Non-pigmented ciliary epithelial cell (primary cell): ENCODE data around the gene NXPH3.

ENCODE experiments used
- DNase-seq: peaks from one replicate; pipeline ENCODE4 v3.0.0-alpha.2; 2010; ENCODE audit warnings: low read depth

Gene NXPH3

DNA sequence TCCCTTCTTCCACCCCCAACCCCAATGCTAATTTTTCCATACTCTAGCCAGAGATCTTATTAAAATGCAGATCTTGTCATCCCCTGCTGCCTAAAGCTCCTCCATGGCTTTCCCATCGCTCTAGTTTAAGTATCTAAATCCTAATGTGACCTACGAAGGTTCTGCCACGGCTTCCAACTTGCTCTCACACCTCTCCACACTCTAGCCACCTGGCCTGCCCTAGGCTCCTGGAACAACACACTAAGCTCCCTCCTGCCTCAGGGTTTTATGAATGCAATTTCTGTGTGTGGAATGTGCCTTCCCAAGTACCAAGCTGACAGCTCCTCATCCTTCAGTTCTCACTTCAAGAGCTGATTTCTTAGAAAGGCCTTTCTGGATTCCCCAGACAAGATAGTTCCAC, 16.6 kb downstream of the NXPH3 start:
- DNase-seq: no peak

DNA sequence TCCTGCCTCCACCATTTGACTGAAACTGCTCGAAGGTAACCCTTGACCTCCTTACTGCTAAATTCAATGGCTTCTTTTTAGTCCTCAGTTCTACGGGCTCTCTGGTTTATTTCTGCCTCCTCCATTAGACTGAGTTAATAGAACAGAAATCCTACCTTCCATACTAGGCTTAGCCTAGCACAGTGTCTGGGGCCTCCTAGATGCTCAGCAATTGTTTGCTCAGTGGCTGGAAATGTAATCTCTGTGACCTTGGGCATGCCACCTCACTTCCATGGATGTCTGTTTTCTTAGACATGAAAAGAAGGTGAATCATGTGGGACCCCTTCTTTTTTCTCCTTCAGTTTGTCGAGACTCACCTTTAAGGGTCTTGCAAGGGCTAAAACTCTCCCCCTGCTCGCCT, 19.7 kb downstream of the NXPH3 start:
- DNase-seq: no peak

DNA sequence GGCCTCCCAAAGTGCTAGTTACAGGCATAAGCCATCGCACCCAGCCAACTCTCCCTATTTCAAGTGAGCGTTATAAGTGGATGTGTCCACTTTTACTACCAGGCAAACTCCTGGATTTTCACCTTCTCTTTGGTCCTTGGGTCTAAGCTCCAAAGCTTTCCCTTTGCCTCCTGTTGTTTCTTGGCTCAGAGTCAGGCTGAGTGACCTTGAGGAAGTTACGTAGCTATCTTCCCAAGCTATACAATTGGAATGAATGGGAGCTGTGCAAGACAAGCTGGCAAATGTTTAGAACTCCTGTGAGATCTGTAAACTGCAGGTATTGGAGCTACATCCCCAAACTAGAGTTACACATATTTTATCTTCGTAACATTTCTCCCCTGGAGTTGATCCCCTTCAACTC, 20.3 kb downstream of the NXPH3 start:
- no peak for DNase-seq

DNA sequence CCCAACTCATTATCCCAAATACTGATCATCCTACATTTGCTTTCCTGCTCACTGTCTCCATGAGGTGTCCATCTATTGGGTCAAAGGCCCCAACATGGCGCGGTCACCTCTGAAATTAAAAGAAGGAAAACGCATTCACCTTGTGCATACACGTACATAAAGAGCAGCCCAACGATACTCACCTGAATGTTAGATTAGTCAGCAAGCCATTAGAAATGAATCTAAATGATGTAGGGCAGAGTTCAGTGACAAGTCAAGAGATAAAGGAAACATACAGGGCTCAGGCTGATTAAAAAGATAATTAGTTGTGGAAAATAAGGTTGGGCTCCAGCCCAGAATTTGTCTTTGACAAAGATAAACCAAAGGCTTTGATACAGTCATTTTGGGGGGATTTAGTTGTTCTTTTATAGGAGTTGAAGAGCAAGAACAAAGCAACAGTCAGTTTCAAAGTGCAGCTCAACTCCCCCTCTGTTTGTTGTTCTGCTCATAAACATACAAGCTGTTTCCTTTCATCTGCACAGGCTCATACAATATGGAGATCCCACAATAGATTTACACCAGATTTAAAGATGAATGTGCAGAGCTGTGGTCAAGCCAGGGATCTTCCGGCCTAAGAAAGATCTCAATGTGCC, 21.1 kb downstream of the NXPH3 start:
- DNase-seq: no peak

DNA sequence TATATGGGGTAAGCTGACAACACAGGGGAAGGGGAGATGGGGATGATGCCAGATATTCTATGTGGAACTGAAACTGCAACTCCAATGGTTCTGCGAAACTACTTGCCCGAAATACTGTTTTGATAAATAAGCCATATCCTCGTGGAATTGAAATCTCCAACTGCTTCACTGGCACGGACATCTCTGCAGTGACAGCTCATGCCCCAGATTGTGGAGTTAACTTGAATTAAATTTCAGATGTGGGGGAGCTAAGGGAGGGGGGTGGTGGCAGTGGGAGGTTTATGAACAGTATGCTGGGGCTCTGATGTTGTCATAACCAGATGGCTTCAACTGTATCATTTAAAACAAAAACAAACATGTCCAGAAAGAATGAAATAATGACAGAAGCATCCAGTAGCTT, 21.8 kb downstream of the NXPH3 start:
- no peak for DNase-seq

DNA sequence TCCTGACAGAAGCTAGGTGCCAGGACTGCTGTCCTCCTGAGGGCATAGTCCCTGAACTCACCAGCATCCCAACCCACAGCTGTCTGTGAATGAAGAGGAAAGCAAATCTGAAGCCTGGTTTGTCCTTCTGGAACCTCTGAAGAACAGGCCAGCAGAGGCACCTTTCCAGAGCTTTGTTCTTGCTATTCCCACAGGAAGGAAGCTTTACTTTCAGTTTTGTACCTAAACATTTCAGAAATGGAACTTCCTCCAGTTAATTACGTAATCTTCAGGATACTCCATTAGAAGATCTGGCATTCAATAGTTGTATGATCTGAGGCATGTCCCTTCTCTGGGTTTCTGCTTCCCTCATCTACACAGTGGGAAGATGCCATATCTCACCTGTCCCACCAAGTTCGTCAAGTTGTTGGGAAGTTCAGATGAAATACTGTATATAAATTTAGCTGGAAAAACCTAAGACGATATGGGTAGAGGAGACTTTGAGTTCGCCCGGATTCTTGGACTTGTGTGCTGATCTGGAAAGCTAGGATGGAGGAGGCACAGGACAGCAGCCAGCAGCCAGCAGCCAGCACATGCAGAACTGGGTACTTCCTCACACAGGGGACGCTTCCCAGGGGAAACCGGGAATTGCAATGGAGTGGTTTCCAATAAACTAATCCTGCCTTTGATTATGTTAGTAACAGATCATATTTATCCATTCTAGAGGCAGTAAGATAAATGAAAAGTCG, 22.4 kb downstream of the NXPH3 start:
- DNase-seq: no peak

DNA sequence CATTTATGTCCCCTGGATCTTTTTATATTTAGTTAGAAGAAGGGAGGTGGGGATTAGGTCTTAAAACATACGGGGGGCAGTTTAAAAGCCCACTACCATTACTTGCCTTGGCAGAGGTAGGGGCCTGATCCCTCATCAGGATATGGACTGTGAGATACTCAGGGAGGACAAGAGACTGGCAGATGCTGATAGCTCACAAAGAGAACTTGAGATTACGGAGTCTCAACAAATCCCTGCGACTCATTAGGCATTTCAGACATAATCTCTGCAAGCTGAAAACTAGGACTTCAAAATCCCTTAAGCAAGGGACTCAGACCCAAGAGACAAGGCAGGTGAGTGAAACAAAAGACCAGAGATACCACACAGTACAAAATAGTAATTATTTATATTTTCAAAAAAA, 23.2 kb downstream of the NXPH3 start:
- no peak for DNase-seq

DNA sequence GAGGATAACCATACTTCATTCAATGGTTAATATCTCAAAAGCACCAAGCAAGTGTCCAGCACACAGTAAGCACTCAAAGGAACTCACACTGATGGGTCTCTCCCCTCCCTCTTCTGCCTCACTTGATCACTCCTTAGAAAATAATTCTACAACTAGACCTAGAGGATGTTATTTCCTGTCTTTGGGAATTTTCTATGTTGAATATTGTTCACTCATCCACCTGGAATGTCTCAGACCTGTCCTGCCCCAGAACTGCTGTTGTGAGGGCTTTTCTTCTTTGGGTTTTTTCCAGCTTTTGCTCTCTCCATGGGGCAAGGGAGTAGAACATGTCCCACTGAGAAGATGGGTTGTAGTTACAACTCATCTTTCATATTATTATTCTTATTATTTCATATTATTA, 25.3 kb downstream of the NXPH3 start:
- DNase-seq: no peak

DNA sequence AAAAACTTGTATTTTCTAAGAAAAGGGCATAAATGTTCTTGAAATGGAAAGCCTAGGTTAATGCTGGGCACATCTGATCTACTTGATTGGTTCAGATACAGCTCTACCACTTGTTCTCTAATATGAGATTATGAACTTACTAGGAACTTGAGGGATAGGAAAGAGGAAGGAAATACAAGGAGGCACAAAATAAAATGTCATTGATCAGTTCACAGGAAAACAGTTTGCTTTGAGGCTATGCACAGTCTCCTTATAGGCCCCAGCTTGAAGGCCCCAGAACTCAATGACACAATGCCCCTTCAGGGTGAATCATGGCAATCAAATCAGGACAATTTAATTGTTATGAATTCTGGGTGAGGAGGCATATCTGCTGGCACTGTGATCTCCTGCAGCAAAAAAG, 27.1 kb downstream of the NXPH3 start:
- DNase-seq: no peak

DNA sequence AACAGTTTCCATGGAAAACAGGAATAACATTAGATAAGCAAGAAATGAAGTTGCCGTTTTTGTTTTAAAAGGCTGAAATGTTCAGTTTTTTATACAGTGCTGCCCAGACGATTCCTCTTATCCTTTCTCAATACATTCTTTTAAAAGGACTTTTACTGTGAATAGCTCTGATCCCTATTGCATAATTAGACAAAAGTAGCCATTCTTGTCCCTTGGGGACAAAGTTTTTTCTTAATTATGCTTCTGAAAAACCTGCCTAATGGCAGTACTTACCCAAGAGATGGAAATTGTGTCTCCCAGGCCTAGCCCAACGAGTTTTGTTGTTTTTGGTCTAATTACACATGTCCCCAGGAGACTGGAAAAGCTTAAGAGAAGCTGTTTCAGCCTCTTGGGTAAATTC, 27.6 kb downstream of the NXPH3 start:
- no peak for DNase-seq

DNA sequence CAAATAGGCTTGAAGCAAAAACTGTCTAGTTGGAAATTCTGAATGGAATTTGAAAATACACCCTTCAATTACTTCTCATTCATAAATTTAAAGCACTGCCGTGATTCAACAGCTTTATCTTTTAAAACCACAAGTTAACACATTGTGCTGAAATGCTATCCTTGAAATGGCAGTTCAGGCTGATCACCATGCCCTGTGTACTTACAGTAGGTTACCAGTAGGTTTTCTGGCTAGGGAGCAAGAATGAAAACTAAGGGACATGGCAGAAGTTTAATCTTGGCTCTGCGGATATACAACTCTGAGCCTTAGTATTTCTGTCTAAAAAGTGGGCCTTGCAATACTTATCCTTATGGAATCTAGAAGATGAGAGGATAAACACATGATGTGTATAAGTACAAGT, 28.0 kb downstream of the NXPH3 start:
- DNase-seq: no peak

DNA sequence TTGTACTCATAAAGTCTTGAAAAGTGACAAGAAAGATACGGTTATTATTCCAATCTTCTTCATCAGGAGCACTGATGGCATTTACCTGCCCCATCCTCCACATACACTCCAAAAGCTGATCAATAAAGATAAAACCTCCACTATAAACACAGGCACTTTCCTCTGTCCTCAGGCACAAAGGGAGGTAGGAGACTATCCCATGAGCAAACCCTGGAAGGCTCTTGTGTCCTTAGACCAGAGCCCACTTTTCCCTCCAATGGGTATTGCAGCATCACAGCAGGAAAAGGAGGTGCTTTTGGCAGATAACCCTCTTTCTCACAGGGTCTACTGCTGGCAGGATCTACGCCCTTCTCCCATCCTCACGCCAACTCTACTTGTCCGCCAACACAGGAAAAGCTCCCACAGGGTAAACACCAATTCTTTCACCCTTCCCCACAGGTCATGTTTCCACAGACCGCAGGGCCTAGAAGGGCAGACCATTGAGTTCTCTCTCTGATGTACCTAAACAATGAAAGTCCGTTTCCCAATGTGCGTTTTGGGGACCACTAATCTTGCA, 28.7 kb downstream of the NXPH3 start:
- DNase-seq: no peak

DNA sequence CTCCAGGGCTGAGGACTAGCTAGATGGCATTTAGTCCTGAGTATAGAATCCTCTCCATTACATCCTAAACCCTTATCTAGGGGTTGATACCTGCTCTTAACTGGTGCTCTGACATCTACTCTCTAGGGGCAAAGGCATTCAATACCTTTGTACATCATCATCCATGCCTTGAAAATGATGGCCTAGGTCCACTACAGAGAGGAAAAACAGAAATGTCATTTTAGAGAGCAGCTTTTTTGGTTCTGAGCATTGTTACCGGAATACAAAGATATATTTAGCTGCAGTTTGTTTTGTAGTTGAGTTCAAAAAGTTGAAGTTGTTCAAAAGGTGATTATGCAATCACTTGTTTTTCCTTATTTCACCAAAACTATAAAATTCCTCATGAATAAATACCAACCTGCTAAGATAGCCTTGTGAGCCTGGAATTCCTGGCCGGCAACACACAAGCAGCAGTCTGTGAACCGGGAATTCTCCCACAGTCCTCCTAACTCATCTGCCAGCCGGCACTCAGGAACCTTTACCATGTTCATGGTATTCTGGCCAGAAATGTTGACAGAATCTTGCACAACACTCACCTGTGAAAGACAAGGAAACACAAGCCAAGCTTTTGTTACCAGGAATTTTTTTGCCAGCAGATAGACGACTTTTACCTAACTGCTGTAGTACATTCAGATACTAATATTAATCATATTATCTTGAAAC, 35.4 kb downstream of the NXPH3 start:
- DNase-seq: no peak

DNA sequence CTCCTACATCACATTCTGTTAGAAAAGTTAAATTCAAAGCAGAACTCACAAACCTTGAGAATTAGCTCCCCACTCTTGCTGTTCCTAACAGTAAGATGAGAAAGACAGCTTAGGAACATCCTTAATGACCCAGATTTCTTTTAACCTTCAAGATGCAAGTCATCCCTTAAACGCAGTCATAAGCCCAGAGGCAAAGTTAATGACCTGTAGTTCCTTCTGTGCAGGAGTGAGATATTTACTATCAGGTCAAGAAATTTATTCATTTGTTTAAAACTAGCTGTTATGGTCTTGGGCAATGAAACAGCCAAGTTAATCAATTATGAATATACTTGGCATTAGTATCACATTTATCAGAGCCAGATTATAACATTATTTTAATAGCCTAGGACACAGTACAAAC, 37.1 kb downstream of the NXPH3 start:
- no peak for DNase-seq

DNA sequence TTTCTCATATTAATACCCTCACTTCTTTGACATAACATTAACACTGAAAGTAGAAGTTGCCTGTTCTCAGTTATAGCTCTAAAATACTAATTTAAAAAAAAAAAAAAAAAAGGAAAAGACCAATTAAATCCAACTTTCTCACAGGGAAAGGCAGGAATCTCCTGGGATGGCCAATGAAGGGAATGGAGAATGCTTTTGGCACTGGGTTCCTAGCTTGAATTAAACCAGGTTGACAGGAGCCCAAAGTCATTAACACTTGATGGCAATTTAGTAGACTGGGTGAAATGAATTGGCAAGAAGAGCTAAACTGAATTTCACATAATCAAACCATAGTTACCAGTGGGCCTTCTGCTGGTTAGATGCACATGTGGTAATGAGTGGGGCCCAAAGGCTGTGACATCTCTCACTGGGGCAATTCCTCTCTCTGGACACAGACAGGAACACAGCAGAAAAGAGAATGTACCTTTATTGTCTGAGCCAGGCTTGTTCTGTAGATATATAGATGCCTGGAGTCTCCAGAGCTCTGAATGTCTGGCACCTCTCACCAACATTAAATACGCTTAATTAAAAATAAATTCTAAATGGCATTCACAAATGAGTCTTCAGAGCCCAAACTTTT, 37.6 kb downstream of the NXPH3 start:
- DNase-seq: no peak

DNA sequence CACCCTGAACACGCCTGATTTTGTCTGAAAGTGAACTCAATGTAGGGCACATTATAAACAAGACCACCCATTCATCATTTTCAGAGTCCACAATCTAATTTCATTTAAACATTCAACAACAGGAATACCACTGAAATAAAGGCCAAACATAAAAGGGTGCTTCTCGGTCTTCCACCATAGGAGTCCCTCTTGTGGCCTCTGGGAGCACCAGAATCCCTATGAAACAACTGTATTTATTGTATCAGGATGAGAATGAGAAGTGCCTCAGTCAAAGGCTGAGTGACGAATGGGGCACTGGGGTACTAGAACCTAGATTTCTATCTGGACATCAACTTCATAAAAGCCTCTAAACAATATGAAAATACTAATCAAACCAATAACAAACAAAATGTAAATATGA, 40.4 kb downstream of the NXPH3 start:
- DNase-seq: no peak

DNA sequence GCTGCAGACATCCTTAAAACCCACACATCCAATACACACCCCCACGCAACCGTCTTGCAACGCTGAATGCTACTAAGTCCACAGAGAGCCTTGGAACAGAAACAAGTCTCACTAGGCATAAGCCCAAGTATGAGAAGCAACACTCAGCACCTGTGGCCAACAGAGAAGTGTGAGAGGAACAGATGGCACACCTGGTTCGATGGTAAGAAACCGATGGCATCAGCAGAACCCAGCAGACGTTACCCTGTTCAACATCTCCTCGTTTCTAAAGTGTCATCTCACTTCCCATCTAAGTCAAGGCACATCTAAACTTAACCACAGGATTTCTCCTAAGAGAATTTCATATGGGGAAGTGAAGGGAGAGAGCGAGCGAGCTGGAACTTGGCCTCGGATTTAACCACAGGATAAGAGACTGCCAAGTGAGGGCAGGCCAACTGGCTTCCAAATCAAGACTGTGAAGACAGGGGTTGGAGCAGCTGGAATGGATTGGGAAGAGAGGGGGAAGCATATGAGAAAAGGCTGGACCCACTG, 41.0 kb downstream of the NXPH3 start:
- no peak for DNase-seq

DNA sequence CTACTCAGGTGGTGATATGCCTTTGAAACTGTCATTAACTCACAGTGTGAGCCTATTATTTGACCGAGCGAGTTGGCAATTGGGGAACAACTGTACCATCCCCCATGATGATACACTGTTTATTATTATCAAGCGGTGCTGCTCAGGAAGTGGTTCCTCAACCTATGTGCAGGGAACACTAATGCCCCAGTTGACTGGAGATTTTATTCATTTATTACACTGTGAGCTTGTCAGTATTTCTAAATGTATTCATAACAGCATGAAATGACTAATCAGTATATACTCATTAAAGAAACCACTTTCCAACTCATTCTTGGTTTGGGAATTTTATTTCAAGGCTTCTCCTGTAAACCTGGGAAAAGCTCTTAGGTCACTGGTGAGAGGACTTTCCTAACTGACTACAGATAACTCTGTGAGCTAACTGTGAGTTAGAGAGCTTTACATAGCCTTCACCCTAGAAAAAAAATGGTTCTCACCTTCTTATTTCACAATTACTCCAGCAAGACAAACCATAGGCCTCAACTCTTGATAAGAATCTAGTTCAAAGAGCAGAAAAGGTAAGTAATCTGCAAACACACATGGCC, 42.4 kb downstream of the NXPH3 start:
- no peak for DNase-seq

DNA sequence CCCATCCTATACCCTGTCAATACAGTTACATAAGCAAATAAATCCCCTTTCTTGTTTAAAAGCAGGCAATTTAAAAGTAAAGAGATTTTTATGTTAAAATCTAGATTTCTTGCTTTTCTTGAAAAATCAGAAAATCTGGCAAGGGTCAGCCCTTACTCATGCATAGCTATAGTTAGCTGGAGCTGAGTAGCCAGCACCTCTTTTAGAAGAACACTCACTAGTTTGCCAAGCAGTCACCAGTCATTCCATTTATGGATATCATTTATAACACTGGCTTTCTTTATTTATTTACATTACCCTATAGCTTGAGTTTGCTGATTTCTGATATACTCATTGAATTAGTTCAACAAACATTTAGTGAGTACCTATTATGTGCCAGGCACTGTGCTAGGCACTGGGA, 45.7 kb downstream of the NXPH3 start:
- no peak for DNase-seq

DNA sequence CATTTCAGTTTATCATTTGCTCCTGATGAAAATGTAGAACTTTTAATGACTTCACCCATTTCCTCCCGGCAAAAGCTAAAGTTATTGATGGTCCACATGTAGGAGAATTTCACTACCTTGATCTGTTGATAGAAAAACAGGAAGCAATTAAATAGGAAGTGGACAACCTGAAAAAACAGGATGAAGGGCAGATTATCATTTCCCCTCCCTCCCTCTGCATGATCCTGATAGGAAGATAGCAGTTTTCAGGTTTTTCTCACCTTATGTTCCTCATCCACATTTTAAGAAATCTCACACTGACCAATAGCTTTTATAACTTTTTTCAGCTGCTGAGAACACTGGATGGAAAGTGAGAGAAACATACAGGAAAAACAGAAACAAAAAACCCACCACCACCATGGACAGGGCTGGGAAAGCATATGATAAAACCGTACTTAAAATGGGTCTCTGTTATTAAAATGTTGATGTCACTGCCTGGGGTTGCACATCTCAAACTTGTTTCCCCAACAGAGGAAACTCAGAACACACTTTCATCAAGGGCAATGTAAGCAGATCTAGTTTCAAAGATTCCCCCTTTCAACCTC, 46.4 kb downstream of the NXPH3 start:
- DNase-seq: no peak

DNA sequence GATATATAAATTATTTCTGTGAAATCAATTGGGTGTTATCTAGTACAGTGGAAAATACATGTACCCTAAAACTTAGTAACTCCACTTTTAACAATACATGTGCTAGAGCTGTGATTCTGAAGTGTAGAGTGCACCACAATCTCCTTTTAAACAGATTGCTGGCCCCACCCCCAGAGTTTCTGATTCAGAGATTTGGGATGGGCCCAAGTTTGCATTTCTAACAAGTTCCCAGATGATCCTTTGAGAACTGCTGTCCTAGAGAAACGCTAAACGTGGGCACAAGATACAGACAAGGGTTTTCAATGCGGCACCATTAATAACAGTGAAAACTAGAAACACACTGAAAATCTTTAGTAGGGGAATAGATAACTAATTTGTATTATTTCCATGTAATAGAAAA, 49.2 kb downstream of the NXPH3 start:
- no peak for DNase-seq

DNA sequence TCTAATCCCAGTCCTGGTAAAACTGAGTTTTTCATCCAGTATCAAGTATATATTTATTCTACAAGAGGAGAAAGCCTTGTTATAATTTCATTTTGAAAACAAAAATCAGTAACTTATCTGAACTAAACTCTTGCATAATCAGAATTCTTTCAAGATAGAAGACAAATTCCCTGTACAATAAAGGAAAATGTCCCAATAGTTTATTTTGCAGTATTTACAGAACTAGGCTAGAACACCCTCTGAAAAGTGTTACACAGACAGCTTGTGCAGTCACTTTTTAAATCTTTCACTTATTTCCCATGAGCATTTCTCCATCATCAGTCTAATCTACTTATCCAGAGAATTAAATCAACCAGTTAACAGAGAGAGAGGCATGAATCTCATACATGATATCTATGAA, 53.8 kb downstream of the NXPH3 start:
- DNase-seq: no peak
